Activated CD8-positive, alpha-beta memory T cell treated with anti-CD3 and anti-CD28 coated beads for 36 hours (primary cell): Measurements from ENCODE around the gene C10orf120. TPM values are rescaled to one million over a fixed set of nuclear protein-coding genes. Genes with fewer than 3 reads are reported as not detected.

Source experiments
- CTCF ChIA-PET: fragments of 350-600 bp; sonication (Branson Sonifier 250); formaldehyde crosslinking; loops from one replicate; lab custom pipeline; 2021; ENCODE audit warnings: antibody characterized with exemption; lab: Charles Lee
- POLR2A ChIA-PET: fragments of 350-600 bp; sonication (Branson Sonifier 250); formaldehyde crosslinking; loops from one replicate; lab custom pipeline; 2021; ENCODE audit warnings: antibody characterized with exemption; lab: Charles Lee
- total RNA-seq, 2 experiments: library from RNA; stranded (reverse); gene quantifications; one replicate each; pipeline ENCODE4 v1.2.3, GENCODE V29; 2021

Gene C10orf120
- total RNA-seq, 2 experiments from 2014 or later = not detected

GRCh38 chr10:122664501-122664900 is 35.1 kb downstream of the C10orf120 start:
- ChIA-PET CTCF (interaction anchor here (0.5 to 0.7 kb wide), 2 partner anchors 337 to 1158 kb away, joined by 3 read pairs; no protein-coding TSS in a partner anchor), POLR2A (no interaction called here)

GRCh38 chr10:122663516-122664130 is 36.0 kb downstream of the C10orf120 start:
- CTCF ChIA-PET = no interaction called here

GRCh38 chr10:122662231-122662630 is 37.4 kb downstream of the C10orf120 start:
- POLR2A ChIA-PET = no interaction called here
- CTCF ChIA-PET = no interaction called here

More at GRCh38 chr10:122663516-122664130, 36.0 kb downstream of the C10orf120 start:
- POLR2A ChIA-PET = no interaction called here

GRCh38 chr10:122660696-122661095 is 39.0 kb downstream of the C10orf120 start:
- CTCF ChIA-PET = no interaction called here
- POLR2A ChIA-PET = no interaction called here

GRCh38 chr10:122659651-122660050 is 40.0 kb downstream of the C10orf120 start:
- ChIA-PET CTCF (interaction anchor here (0.8 kb wide), 1 partner anchor 11 kb away, joined by 3 read pairs; no protein-coding TSS in a partner anchor), POLR2A (no interaction called here)

- ChIA-PET POLR2A (no interaction called here), CTCF (interaction anchor here (0.8 kb wide), 1 partner anchor 10 kb away, joined by 3 read pairs; no protein-coding TSS in a partner anchor)
Measured at GRCh38 chr10:122659126-122659525, 40.5 kb downstream of the C10orf120 start.

- POLR2A ChIA-PET = no interaction called here
- CTCF ChIA-PET = no interaction called here
Measured at GRCh38 chr10:122658356-122659049, 41.1 kb downstream of the C10orf120 start.

GRCh38 chr10:122657729-122658128 is 41.9 kb downstream of the C10orf120 start:
- ChIA-PET CTCF (no interaction called here), POLR2A (no interaction called here)

GRCh38 chr10:122657255-122657654 is 42.4 kb downstream of the C10orf120 start:
- POLR2A ChIA-PET = no interaction called here
- CTCF ChIA-PET = no interaction called here

GRCh38 chr10:122656741-122657140 is 42.9 kb downstream of the C10orf120 start:
- CTCF ChIA-PET = no interaction called here
- POLR2A ChIA-PET = no interaction called here

- POLR2A ChIA-PET = no interaction called here
Measured at GRCh38 chr10:122656308-122656705, 43.3 kb downstream of the C10orf120 start.

GRCh38 chr10:122655524-122656307 is 43.9 kb downstream of the C10orf120 start:
- POLR2A ChIA-PET = no interaction called here
- CTCF ChIA-PET = no interaction called here

More at GRCh38 chr10:122656308-122656705, 43.3 kb downstream of the C10orf120 start:
- CTCF ChIA-PET = no interaction called here

- CTCF ChIA-PET = no interaction called here
- POLR2A ChIA-PET = no interaction called here
Measured at GRCh38 chr10:122650331-122650730, 49.3 kb downstream of the C10orf120 start.

GRCh38 chr10:122649903-122650302 is 49.7 kb downstream of the C10orf120 start:
- ChIA-PET POLR2A (no interaction called here), CTCF (interaction anchor here (1.5 kb wide), 1 partner anchor 55 kb away, joined by 8 read pairs; no protein-coding TSS in a partner anchor)

- ChIA-PET CTCF (interaction anchor here (0.6 to 1.5 kb wide), 3 partner anchors 10 to 128 kb away, joined by 3 to 8 read pairs (median 3); no protein-coding TSS in a partner anchor), POLR2A (no interaction called here)
Measured at GRCh38 chr10:122648599-122649428, 50.8 kb downstream of the C10orf120 start.
